Stimulated activated CD4-positive, alpha-beta T cell treated with anti-CD3 and anti-CD28 coated beads, Interleukin-2, amount 100 ng/mL, for 4 hours (primary cell): Measurements from ENCODE around the gene BABAM2.
"Not testable (repeated sequence)": the region's sequence is repeated elsewhere in the genome, so short reads cannot be mapped to it uniquely, and the experiment has no call there.

Experiments
- DNase-seq: peaks from one replicate; pipeline ENCODE4 v3.0.0-alpha.2; 2020; ENCODE audit warnings: low read depth

BABAM2 gene

GRCh38 chr2:27878825-27879224 is 11.7 kb upstream of the BABAM2 start:
- DNase-seq: no peak

DNA sequence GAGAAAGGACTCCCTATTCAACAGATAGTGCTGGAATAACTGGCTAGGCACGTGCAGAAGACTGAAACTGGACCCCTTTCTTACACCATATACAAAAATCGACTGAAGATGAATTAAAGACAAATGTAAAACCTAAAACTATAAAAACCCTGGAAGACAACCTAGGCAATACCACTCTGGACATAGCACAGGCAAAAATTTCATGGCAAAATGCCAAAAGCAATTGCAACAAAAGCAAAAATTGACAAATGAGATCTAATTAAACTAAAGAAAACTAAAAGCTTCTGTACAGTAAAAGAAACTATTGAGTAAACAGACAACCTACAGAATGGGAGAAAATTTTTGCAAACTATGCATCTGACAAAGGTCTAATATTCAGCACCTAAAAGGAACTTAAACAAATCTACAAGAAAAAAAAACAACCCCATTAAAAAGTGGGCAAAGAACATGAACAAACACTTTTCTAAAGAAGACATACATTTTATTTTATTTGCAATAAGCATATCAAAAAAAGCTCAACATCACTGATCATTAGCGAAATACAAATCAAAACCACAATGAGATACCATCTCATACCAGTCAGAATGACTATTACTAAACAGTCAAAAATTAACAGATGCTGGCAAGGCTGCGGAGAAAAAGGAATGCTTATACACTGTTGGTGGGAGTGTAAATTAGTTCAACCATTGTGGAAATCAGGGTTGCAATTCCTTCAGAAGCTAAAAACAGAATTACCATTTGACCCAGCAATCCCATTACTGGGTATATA is 8.5 kb upstream of the BABAM2 start:
- DNase-seq: not testable (repeated sequence)

DNA sequence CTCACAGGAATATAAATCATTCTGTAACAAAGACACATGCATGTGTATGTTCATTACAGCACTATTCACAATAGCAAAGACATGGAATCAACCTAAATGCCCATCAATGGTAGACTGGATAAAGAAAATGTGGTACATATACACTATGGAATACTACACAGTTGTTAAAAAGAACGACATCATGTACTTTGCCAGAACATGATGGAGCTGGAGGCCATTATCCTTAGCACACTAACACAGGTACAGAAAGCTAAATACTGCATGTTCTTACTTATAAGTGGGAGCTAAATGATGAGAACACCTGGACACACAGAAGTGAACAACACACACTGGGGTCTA is 8.0 kb upstream of the BABAM2 start:
- DNase-seq: not testable (repeated sequence)

GRCh38 chr2:27884601-27885000 is 5.9 kb upstream of the BABAM2 start:
- no peak for DNase-seq

DNA sequence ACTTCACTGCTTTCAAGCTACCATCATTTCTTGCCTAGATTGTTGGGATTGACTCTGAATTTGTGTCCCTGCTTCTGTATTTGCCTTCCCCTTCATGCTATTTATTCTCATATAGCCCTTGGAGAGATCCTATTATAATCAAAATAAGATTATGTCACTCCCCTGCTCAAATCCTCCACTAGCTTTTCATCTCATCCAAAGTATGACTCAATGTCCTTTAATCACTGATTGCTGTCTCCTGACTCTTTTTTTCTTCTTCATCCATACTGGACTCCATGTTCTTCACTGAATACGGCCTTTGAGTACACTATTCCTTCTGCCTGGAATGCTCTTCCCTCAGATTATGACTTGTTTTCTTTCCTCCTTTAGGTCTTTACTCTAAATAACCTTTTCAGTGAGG is 5.3 kb upstream of the BABAM2 start:
- no peak for DNase-seq

DNA sequence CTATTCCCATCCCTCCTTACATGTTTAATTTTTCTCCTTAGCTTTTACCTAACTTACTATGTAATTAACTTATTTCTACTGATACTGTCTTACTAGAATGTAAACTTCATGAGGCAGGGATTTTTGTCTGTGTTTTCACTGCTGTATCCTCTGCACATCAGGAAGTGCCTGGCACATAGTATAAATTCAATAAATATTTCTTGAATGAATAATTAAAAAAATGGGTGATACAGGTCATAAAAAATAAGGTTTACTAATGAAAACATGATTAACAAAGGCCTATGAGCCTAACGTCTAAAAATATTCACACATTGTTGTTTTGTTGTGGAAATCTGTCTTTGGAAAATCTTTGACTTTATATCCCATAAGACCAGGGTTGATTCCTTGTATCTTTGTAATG is 4.9 kb upstream of the BABAM2 start:
- no peak for DNase-seq

DNA sequence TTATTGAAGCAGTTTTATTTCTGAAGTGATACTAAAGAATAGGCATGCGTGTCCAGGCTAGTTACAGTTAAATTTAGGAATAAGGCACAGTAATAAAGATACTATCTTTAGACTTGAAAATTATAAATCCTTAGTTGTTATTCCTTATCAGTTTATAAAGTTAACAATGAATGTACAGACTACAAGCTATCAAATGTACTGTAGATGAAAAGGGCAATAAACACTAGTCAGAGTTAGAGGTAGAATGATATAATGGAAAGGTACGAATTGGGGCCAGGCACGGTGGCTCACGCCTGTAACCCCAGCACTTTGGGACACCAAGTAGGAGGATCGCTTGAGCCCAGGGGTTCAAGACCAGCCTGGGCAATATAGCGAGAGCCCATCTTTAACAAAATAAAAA is 4.2 kb upstream of the BABAM2 start:
- no peak for DNase-seq

- DNase-seq: no peak
These were observed 3.4 kb upstream of the BABAM2 start for GRCh38 chr2:27887111-27887510.

DNA sequence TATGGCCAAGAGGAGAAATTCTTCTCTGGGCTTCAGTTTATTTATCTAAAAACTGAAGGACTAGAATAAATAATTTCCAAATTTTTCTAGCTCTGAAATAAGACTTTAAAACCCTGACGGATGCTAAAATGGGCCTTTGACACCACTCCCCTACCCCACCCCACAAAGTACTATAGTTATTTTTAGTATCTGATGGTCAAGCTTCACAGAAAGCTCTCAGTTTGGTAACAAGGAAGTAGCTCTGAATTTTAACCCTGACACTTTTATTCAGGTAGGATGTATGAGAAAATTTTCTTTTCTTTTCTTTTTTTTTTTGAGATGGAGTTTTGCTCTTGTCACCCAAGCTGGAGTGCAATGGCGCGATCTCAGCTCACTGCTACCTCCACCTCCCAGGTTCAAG is 2.7 kb upstream of the BABAM2 start:
- DNase-seq: no peak

GRCh38 chr2:27888790-27889189 is 1.7 kb upstream of the BABAM2 start:
- DNase-seq: no peak

GRCh38 chr2:27889774-27890145 is 769 bp upstream of the BABAM2 start:
- no peak for DNase-seq

DNA sequence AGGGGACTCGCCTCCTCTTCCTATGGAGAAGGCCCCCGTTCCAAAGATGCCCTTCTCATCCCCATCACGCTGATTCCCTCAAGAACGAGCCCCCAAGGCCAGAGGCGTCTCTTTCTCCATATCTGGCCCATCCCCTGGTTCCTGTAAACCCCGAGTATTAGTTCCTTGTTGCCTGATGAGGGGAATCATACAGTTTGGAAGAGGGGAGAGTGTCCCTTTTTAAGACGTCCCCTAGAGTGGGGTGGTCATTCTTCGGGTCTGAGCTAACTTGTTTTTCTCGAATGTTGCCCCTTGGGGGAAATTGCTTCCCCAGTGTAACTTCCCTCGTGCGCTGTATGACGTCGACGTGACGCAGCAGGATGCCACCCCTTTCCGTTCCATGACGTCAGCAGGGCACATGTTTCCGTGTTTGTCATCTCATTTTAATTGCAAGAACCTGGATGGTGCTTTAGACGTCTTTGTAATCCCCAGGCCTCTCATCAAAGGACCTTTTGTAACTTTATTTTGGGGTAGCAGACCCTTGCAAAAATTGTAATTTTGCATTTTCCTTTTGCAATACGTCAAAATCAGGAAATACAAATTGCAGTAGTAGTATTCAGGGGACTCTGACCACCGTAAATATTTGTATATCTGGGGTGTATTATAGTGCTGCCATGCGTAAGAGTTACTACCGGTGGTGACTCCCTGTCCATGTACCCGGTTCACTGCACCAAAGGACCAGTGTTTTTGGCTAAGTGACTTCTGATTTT is 569 bp downstream of the BABAM2 start:
- DNase-seq: peak; percentile 89

DNA sequence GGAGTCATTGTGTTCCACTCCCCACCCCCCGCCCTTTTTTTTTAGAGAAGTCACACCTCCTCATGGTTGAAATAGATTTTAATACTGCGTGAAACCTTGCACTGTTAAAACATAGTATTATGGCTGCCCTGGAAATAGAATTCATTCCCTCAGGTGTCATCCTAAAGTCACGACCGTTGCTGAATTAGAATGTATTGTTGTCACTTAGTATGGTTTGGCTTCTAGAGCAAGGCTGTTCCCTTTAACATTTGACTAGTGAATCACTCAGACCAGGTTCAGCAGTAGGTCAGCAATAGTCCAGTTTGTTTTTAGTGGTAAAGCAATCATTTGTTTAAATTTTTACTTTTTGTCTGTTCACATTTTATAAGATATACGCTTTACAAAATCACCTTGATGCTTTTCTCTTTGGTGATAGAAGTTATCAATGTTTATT is 1.2 kb downstream of the BABAM2 start:
- DNase-seq: no peak

- DNase-seq: no peak
These were observed 2.5 kb downstream of the BABAM2 start for GRCh38 chr2:27893006-27893405.

GRCh38 chr2:27897717-27898116 is 7.2 kb downstream of the BABAM2 start:
- no peak for DNase-seq

DNA sequence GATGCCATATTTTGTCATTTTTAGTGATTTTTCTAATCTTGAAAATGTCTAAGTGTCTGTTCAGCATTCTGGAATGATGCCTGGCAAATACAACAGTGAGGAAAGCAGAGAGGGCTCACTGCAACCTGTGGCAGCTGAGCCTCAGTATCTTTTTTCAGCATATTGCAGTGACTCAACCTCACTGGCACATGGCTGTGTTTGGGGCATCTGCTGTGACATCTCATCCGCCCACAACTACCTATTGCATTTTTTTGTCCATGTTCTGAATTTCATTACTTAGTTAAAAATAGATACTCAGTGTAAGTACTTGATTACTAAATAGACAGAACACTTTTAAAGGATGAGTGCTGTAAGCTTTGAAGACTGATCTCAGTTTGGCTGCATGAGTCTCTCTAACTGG is 10.7 kb downstream of the BABAM2 start:
- DNase-seq: peak; percentile 26

GRCh38 chr2:27902098-27902497 is 11.6 kb downstream of the BABAM2 start:
- no peak for DNase-seq

DNA sequence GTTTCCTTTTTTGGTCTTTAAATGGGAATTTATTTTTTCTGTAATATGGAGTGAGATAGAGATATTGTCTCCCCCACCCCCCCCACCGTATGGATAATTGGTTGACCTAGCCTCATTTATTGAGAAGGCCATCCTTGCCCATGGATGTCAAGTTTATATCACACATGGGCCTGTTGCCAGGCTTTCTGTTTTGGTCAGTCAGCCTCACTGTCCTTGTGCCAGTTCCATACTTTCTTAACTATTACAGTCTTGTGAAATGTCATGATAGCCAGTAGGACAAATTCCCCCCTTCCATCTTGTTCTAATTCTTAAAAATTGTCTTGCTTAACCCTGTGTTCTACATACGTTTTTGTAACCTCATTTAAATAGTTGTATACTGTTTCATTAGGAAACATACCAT is 12.5 kb downstream of the BABAM2 start:
- DNase-seq: no peak

- DNase-seq: no peak
These were observed 13.3 kb downstream of the BABAM2 start for GRCh38 chr2:27903649-27904404.

- DNase-seq: no peak
These were observed 13.8 kb downstream of the BABAM2 start for GRCh38 chr2:27904405-27904665.

- DNase-seq: no peak
These were observed 15.5 kb downstream of the BABAM2 start for GRCh38 chr2:27906074-27906473.

- DNase-seq: no peak
These were observed 17.0 kb downstream of the BABAM2 start for GRCh38 chr2:27907547-27907946.

DNA sequence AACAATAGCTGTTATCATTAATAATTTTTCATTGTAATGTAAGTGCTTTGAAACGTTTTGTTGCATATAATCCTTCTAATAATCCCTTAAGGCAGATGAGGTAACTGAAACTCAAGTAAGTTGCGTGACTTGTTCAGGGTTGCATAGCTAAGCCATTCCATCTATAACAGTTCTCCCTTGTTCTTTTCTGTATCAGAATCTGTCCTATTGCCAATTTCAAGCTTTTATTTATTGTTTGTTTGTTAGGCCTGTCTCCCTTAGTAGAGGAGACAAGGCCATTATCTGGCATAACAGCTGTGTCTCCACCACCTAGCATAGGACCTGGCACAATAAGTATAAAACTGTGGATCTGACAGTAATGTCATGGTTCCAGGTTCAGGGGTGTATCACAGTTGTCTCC is 19.4 kb downstream of the BABAM2 start:
- no peak for DNase-seq
